NCI-H2227 (cell line): Measurements from ENCODE around the gene PPFIA3.
A peak's percentile ranks its signal among the peaks of the same experiment; 100 is the strongest.
"Not testable (repeated sequence)": the region's sequence is repeated elsewhere in the genome, so short reads cannot be mapped to it uniquely, and the experiment has no call there.

Experiments
- DNase-seq: peaks from one replicate; lab custom pipeline; 2025; ENCODE audit not compliant: unreplicated experiment; lab: John Stamatoyannopoulos, UW

PPFIA3 gene

GRCh38 chr19:49102303-49102702, 17.0 kb upstream of the PPFIA3 start:
- no peak for DNase-seq

DNA sequence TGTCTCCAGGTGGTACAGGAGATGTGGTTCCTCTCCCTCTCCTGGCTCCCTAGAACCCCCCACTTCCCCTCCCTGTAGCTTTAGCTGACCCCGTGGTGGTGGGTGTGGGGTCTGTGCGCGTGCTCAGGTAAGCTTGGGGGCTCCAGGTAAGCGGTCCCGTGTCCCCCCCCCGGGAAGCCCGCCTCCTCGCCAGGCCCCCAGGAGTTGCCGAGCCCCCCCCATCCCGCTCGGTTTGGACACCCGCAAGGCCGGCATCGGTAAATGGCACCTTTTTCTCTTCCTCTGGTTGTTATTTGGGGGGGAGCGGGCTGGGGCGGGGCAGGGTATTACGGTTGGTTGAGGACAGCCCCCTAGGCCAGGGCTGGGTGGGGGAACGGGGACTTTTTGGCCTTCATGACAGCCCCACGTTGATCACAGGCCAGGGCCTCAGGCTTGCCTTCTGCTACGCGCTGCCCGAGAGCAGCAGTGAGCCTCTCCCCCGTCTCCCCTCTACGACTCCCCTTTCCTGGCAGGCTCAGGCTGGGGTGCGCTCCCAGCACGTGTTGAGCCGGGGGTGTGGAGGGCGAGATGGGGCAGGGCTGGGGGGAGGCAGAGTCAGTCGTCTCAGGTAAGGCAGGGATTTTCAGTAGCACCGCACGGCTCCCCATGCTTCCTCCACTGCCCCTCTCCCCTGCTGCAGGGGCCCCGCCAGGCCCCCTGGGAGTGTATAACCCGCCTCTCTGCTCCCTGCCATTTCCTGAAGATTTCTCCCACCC, 15.8 kb upstream of the PPFIA3 start:
- no peak for DNase-seq

DNA sequence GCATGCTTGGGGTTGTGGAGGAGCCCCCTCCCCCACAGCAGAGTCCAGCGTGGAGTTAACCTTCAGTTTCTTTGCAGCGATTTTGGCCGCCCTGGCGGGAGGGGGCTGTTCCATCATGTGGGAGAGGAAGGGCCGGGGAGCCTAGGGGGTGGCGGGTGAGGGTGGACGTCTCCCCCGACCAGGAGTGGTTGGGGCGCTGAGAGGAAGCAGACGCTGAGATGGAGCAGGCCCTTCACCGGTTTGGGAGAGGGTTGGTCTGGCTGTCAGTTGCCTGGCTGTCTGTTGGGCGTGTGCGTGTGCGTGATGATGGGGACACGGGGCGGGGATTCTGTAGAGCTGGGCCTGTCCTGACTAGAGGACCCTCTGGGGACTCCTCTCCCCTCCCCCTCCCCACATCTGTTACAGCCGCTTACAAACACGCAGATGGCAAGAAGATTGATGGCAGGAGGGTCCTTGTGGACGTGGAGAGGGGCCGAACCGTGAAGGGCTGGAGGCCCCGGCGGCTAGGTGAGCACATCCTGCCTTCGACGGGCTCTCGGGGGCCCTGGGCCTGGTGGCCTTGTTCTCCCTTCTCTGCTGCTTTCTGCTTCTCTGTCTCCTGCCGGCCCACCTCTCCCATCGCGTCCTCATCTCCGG, 15.0 kb upstream of the PPFIA3 start:
- no peak for DNase-seq

DNA sequence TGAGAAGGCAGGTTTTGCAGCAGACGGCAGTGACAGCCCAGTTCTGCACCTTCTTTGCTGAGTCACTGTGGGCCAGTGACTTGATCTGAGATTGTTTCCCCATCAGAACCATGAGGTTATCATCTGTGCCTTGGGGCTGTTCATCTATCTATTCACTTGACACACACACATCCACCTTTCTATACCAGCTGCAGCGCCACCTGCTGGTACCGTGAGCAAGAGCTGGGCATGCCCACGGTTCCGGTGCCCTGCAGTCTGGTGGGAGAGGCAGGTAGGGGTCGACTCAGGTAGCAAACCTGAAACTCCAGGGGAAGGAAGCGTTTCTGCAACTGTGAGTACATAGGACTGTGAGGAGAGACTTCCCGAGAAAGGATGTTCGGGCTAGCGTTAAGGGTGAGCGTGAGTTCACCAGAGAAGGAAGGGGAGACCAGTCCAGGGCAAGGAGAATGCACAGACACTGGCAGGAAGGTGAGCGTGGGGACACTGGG, 12.7 kb upstream of the PPFIA3 start:
- DNase-seq = peak; percentile 65

DNA sequence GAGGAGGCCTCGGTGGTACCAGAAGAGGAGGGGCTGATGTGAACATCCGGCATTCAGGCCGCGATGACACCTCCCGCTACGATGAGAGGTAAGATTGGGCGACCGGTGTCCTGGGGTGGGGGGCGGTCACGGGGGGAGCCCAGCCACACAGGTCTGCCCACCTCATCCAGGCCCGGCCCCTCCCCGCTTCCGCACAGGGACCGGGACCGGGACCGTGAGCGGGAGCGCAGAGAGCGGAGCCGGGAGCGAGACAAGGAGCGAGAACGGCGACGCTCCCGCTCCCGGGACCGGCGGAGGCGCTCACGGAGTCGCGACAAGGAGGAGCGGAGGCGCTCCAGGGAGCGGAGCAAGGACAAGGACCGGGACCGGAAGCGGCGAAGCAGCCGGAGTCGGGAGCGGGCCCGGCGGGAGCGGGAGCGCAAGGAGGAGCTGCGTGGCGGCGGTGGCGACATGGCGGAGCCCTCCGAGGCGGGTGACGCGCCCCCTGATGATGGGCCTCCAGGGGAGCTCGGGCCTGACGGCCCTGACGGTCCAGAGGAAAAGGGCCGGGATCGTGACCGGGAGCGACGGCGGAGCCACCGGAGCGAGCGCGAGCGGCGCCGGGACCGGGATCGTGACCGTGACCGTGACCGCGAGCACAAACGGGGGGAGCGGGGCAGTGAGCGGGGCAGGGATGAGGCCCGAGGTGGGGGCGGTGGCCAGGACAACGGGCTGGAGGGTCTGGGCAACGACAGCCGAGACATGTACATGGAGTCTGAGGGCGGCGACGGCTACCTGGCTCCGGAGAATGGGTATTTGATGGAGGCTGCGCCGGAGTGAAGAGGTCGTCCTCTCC, 11.5 kb upstream of the PPFIA3 start:
- DNase-seq = no peak

- no peak for DNase-seq
Measured at GRCh38 chr19:49109051-49109450, 10.3 kb upstream of the PPFIA3 start.

DNA sequence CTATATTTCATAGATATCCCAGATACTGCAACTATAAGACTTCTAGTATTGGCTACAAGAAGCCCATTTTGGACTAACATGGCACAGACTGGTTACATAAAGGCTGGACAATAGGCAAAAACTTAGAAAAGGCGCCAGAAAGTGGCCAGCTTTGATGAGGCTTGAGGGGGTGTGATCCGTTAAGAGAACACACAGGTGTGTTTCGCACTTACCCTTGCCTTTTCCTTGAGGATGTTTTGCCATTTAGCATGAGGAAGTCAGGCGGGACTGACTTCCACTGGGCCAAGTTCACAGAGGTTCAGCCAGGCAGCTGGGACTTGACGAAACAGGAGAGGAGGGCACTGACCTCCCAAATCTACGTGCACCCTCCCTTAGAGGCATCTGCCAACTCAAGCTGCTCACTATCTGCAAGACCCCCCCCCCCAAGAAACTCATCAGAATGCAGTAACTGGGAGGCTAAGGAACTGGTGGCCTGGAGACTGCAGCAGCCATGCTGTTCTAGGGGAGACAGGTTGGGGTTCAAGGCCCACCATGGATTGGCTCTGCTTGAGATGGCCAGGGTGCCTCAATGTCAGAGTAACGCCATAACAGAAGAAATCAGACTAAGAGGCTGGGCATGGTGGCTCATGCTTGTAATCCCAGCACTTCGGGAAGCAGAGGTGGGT, 9.6 kb upstream of the PPFIA3 start:
- DNase-seq = no peak

- DNase-seq = no peak
Measured at GRCh38 chr19:49110567-49110966, 8.8 kb upstream of the PPFIA3 start.

GRCh38 chr19:49111218-49111998, 7.9 kb upstream of the PPFIA3 start:
- DNase-seq = no peak

DNA sequence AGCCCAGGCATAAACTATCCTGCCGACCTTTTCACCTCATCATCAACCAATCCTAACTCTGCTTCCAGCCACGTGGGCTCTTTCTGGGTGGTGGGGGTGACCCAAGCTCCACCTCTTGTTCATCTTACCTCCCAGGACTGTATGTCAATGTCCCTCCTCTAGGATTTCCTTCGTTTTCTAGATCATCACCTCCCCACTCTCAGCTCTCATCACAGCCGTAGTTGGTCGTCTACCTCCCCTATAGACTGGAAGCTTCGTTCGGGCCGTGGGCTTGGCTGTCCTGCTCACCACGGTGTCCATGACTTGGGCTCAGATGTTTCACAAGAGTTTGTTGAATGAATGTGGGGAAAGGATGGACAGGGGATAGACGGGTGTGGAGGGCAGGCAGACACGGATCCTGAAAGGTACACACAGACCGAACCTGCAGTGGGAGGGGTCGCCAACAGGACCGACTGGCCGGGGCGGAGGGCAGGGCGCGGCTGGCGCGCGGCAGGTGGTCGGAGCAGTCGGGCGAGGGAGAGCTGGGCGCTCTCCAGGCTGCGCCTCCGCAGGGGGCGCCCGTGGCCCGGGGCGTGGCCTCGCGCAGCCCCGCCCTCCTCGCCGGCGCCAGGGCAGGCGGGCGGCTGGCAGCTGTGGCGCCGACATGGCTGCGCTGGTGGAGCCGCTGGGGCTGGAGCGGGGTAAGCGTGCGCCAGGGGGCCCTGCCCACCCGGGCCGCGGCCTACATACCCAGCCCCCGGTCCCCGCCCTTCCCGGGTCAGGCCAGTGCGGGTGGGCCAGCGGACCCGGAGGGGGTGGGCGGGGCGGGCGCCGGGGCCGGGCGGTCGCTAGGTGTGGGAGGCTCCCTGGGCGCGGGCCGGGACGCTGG, 5.3 kb upstream of the PPFIA3 start, which contains the start of gene LIN7B:
Gene LIN7B, plus strand, starts transcription at position 609 of the 868 bp plus-strand sequence. Its CDS starts 35 bp downstream, at position 644.
- peak; percentile 57 for DNase-seq

- peak; percentile 85 for DNase-seq
Measured at GRCh38 chr19:49114630-49115363, 4.5 kb upstream of the PPFIA3 start.

DNA sequence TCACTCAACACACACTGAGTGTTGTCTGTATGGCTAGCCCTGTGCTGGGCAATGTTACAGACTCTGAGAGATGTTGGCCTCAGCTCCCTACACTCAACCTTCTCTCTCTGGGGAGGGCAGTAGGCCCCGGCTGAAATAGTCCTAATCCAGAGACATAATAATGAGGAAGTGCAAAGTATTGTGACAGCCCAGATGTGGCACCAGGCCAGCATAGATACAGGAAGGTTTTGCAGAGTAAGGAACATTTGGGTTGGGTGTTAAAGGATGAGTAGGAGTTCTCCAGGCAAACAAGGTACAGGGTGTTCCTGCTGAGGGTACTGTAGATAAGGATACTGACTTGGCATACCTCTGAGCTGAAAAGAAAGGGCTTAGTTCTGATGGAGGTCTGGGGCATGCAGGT, 2.8 kb upstream of the PPFIA3 start:
- no peak for DNase-seq

- no peak for DNase-seq
Measured at GRCh38 chr19:49117677-49118564, 1.4 kb upstream of the PPFIA3 start.

- peak; percentile 93 for DNase-seq
Measured at GRCh38 chr19:49118565-49119410, 556 bp upstream of the PPFIA3 start, which contains the start of gene C19orf73. TSS of gene C19orf73 (minus strand) at chr19:49119143. CDS start at chr19:49119022, 121 bp downstream.

GRCh38 chr19:49120325-49120683, 960 bp downstream of the PPFIA3 start:
- DNase-seq = no peak

DNA sequence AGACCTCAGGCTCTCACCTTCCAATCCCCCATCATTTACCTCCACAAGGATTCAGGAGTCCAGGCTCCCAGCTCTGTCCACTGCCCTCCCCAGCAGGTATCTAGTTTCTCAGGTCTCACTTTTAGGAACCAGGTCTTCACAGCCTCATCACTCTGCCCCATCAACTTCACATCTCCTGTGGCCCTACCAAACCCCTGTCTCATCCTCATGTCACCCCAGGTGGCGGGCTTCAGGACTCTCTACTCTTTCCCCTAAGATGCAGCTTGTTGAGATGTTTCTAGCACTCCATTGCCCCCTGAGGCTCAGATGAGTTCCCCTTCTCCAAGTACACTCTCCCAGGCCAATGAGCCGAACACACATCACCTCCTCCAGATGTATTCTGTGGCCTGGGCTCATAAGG, 1.5 kb downstream of the PPFIA3 start:
- DNase-seq = no peak

GRCh38 chr19:49121841-49122240, 2.5 kb downstream of the PPFIA3 start:
- DNase-seq = not testable (repeated sequence)
